H54 (cell line): ENCODE measurements around the gene CDK14.

Experiments
- DNase-seq: peaks from one replicate; pipeline ENCODE4 v3.0.0; 2011; ENCODE audit warnings: low spot score, mixed read lengths; ENCODE audit not compliant: insufficient read length
- FAIRE-seq: peaks from 3 replicates; lab custom pipeline; 2011; peaks lifted over from hg19 to GRCh38; lab: Jason Lieb, UNC
- POLR2A ChIP-seq: IDR thresholded peaks from 2 replicates; pipeline ENCODE4 v1.6.1; 2011; ENCODE audit warnings: low read depth, mild to moderate bottlenecking, low read length

The CDK14 gene

DNA sequence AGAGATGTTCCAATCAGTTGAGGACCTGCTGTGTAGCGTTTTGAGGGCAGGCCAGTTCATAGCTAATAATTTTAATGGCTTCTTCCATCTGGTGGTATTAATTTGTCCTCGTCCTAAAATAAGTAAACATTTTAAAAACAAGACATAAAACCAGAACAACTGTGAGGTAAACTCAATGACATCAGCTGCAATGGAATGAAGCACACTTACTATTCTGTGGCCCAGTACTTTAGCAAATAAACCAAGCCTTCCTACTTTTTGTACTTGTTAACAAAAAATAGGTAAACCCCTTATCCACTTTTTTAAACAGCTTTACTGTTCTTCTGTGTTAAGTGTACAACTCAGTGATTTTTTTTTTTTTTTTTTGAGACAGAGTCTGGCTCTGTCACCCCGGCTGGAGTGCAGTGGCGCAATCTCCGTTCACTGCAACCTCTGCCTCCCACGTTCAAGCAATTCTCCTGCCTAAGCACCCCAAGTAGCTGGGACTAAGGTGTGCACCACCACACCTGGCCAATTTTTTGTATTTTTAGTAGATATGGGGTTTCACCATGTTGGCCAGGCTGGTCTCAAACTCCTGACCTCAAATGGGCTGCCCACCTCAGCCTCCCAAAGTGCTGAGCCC, 639.2 kb downstream of the CDK14 start:
- no peak for FAIRE-seq
- TF ChIP-seq POLR2A: no peak
- DNase-seq: no peak

DNA sequence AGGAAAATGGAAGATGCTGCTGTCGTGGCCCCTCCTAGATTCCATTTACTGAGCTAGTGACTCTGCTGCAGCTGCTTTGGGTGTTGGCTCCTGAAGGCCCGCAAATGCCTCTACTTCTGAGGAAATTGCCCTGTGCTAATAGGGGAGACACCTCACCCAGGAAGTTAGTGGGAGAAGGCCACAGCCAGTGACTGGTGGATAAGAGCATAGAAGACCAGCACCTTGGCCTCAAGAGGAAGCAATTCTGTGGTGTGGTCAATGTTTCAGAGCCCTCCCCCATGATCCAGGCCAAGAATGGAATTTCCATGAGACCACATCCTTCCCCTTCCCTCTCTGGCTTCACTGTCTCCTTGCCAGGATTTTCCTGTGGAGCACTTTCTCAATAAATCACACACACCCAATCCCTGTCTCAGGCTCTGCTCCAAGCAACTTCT, 643.1 kb downstream of the CDK14 start:
- peak; percentile 99 for FAIRE-seq
- TF ChIP-seq POLR2A: no peak
- peak; percentile 42 for DNase-seq

DNA sequence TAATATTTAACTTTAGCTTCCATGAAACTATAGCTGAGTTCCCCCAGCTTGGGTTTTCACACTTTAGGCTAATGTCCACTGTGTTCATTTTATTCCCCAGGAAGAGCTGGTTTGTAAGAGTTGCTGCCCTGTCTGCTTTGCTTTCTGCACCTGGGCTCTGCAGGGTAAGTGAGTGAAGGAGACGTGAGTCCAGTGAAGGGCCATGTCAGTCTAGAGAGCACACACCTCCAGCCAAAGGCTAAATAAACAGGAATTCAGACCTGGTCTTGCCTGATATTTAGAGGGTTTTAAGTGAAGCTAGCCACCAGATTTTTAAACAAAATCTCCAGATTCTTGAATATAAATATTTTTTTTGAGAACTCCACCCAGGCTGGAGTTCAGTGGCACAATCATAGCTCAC, 643.7 kb downstream of the CDK14 start:
- no peak for FAIRE-seq

DNA sequence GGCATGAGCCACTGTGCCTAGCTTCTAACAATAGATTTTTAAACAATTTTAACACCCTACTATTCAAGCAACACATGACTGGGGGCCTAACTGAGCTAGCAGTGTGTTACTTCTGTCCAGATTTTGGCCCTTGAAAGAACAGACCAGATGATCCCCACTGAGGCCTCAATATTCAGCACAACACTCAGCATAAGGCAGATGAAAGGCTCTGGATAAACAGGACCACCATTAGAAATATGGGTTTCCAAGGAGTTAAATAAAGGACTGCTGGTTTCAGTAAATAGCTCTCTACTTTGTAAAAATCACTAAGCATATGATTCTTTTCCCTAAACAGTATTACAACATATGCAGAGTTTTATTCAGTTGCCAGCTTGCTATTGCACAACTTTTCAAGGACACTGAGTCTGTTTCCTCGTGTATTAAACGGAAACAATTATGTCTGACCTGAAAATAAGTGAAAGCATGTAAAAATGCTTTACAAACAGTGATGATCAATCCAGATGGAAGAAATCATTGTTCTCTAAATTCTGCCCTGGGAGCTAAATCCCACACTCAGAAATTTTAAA, 644.3 kb downstream of the CDK14 start:
- no peak for TF ChIP-seq POLR2A
- DNase-seq (no peak), FAIRE-seq (no peak)

More for the DNA sequence above, 643.7 kb downstream of the CDK14 start:
- TF ChIP-seq POLR2A: no peak
- DNase-seq: no peak

DNA sequence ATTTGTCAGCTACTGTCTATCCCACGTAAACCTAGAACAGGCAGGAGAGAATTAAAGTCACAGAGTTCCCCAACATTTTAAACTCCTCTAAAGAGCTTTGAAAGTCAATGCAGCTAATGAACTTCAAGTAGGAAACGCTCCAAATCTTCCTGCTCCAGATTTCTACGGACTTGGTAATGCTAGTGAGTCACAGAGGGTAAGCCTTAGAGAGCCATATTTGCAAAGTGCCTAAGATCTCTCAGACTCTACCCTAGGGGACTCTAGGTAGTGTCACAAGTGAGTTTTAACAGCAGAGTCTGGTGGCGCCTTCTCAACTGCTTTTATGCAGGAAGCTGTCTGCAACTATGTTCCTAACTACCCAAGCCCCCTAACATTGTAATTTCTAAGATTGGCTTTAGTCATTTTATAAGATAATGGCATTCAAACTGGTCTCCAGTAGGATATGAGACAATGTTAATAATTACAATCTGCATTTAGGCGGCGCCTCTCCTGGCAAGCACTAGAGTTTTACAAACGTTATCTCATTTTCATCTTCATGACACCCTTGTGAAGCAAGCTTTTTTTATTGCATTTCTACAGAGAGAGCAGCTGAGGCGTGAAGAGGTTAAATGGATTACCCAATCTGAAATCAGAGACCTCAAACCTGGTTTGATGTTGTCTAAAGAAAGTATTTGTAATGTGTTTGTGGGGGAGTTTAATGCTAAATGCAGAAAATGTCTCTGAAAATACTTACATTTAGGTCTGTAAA, 646.1 kb downstream of the CDK14 start:
- FAIRE-seq (peak; percentile 50), DNase-seq (no peak)
- TF ChIP-seq POLR2A: no peak

DNA sequence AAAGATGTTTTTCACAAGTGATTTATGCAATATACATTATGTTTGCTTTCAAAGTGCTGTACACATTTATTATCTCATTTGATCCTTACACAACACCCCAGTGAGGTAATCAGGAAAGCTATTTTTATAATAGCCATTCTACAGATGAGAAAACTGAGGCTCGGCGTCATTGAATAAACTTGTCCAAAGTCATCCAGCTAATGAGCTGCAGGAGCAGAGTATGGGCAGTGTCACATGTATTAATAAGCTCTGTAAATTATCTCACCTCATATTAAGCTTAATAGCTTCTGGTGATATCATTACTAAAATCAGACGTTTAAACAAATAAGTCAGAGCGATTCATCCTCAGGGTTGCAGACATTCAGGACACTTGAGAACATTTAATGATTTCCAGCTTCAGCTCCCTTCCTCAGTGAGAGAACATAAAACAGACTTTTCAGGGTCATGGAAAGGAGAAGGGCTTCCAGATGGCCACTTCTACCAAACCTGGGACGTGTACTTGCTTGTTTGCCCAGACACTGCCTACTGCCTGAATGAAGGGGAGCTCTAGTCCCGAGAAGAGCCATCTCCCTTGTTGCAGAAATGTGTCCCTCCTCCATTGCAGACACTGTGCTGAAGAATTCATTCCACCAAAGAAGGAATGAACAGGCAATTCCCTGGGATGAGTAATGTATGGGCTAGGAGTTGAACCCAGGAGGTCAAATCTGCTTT, 647.6 kb downstream of the CDK14 start:
- no peak for TF ChIP-seq POLR2A
- DNase-seq (no peak), FAIRE-seq (no peak)

DNA sequence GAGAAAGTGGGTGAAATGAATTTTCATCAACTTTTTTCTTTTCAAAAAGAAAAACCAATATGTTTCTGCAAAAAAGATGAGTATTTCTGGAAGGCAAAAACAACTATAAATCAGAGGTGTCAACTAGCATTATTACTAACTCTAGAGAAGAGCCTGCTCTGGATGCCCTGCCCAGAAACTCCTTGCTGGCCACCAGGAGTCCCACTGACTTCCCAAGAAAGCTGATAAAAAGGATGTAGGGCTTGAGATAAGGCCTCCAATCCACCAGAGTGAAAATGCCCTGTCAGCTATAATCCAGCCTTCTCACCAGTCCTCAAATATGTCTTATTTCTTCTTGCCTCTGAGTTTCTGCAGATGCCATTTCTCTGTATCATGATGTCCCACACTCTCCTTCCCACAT, 651.4 kb downstream of the CDK14 start:
- FAIRE-seq (no peak), DNase-seq (no peak)
- TF ChIP-seq POLR2A: no peak

DNA sequence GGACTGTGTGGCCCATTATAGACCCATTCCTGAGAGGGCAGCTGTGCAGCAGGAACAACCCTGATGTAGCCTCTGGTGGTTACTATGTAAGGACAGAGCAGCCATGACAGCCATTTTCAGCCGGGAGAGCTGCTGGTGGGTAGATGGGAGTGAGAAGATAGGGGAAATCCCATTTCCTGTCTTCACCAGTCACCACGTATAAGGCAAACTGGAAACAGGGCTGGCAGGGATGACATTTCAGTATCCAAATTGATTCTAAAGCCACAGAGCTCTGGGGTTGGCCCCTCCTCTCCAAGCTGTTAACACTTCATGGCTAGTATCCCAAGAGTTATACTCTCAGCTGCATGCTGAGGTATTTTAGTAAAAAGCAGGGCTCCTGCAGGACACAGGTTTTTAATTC, 652.9 kb downstream of the CDK14 start:
- no peak for TF ChIP-seq POLR2A
- DNase-seq: no peak
- FAIRE-seq: no peak

DNA sequence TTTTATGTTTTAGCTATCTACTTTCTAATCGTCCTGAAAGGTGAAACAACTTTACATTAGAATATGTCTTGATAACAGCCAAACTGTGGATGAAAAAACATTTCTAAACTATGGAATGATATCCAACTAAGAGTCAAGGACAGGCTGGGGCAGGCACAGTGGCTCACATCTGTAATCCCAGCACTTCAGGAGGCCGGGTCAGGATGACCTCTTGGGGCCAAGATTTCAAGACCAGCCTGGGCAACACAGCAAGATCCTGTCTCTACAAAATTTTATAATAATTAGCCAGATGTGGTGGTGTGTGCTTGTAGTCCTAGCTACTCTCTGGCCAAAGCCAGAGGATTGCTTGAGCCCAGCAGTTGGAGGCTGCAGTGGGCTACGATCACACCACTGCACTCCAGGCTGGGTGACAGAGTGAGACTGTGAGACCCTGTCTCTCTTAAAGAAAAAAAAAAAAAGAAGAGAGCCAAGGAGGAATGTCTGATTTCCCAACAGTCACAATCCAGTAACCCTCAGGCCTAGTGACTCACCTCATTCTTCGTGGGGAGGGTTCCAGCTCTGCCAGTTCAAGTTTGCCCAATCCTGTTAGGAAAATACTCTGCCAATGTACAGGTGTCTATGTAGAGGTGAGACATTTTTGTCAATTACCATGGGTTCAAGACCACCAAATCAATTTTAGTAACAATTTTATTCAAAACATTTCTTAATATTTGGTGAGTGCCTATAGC, 653.5 kb downstream of the CDK14 start:
- FAIRE-seq: peak; percentile 72
- TF ChIP-seq POLR2A: no peak
- peak; percentile 43 for DNase-seq

DNA sequence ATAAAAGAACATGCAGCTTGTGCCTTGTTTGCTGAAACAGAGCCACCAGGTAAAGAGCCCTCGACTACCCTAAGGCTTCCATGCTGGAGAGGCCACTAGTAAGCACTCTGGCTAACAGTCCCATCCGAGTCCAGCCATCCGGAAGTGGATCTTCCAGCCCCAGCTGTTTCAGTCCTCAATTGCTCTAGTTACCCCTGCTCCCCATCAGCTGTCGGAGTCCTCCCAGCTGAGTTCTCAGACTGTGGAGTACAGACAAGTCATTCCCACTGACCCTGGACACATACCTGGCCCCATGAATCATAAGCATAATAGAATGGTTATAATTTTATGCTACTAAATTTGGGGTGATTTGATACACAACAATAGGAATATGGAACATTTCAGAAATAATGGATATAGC, 654.6 kb downstream of the CDK14 start:
- no peak for FAIRE-seq
- TF ChIP-seq POLR2A: no peak
- no peak for DNase-seq

DNA sequence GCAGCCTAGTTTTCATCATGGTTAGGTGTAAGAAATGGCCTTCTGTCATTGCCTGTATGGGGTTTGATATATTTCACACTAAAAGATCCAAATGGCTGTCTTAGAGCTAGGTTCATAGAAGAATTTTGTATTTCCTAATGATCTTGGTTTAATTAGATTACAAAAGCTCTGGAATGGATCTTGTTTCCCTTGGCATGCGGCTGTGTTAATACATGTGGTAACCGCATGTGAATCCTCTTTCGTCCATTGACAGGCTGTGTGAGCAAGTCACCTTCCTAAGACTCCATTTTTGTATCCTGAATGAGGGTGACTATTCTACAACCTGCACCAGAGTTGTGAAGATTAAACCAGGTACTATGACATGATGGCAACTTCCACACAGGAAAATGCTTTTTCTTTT, 655.8 kb downstream of the CDK14 start:
- no peak for FAIRE-seq
- DNase-seq: no peak

More for the DNA sequence above, 655.8 kb downstream of the CDK14 start:
- TF ChIP-seq POLR2A: no peak
